NCI-H2196 treated with DMSO at 0.1 percent for 48 hours (cell line): ENCODE data around the gene ARHGEF7.

Experiments used
- DNase-seq: peaks from one replicate; lab custom pipeline; 2025; ENCODE audit not compliant: unreplicated experiment; lab: John Stamatoyannopoulos, UW

ARHGEF7 gene

DNA sequence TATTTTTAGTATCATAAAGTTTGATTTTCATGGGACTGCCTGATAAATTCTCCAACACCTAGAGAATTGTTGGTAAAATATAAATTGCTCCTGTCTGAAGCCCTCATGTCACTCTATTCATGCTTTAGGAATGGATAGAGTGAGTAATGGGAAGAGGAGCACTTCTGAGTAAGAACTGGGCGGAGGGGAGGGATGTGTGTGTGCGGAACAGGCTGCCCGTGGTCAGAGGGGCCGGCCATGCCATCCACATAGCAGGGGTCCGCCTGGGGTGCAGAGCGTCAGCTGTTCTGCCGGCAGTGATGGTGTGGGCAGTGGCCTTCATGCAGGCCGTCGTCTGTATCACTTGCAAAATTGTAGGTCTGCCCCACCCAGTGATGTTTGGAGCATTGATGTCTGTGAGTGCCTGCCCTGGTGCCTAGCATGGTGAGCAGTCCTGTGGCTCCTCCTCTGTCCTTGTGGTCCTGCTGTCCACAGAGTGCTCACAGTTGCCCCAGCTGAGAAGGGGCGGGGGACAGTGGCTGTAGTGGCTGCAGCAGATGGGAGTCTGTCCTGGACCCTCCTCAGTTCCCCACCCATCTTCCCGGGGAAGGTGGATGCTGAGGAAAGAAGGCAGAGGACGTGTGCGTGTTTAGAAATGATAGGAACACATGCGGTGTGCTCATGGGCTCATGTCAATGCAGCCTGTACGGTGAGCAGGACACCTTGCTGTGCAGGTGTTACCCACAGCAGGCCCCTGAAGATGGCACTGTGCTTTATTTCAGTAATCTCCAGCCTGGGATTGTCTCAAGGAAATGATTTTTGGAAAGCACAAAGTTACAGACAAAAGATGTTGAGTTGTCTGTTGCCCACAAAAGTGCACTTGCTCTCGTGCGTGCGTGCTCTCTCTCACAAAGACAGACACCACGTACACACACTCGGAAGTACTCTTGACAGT, 155.9 kb downstream of the ARHGEF7 start:
- no peak for DNase-seq

DNA sequence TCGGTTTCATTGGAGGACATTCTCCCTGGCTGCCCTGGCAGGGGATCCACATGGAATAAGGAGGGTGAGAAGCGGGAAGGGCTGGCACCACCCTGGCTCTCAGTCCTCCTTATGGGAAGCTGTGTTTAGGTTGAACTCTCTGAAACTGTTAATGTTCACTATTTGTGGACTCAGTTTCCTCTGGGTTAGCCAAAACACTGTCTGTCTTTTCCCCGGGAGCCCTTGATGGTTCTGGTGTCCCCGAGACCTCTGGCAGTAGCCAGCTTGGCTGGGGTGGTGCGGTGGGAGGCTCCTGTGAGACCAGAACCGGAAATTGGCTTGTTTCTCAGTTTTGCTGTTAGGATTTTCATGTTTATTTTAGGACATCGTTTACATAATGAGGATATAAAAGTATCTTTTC, 157.0 kb downstream of the ARHGEF7 start:
- no peak for DNase-seq

GRCh38 chr13:111275382-111275781, 160.3 kb downstream of the ARHGEF7 start:
- no peak for DNase-seq

- DNase-seq: no peak
Measured at GRCh38 chr13:111275995-111276618, 161.0 kb downstream of the ARHGEF7 start.

DNA sequence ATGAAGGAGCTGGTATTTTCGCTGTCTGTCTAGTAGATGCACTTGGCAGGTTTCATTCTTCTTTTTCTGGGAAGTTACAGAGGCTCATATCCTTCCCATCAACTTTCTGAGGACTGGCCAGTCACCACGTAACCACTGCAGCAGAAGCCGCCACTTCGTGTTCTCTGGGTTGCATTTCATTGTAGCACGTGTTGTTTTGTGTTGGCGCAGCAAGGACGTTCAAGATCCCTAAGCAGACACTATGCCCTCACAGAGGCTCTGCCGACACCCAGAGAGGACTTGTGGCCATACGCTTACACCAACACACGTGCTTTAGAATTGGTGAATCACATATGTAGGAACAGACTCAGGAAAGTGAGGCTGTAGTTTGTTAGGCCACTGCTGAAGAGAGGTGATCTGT, 163.1 kb downstream of the ARHGEF7 start:
- DNase-seq: no peak

- DNase-seq: no peak
Measured at GRCh38 chr13:111278743-111279652, 163.9 kb downstream of the ARHGEF7 start.

DNA sequence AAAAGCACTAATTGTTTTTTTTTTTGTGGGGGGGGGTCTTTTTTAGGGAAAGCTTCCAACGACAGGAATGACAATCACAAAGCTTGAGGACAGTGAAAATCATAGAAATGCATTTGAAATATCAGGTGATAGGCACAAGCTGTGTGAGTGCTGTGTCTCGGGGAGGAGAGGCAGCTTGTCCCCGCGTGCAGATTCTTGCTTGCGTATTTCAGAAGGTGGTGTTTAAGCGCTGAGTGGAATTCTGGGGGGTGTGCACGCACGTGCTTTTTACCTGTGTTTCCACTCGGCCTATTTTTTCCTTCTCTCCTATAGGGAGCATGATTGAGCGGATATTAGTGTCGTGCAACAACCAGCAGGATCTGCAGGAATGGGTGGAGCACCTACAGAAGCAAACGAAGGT, 165.1 kb downstream of the ARHGEF7 start:
- DNase-seq: no peak

DNA sequence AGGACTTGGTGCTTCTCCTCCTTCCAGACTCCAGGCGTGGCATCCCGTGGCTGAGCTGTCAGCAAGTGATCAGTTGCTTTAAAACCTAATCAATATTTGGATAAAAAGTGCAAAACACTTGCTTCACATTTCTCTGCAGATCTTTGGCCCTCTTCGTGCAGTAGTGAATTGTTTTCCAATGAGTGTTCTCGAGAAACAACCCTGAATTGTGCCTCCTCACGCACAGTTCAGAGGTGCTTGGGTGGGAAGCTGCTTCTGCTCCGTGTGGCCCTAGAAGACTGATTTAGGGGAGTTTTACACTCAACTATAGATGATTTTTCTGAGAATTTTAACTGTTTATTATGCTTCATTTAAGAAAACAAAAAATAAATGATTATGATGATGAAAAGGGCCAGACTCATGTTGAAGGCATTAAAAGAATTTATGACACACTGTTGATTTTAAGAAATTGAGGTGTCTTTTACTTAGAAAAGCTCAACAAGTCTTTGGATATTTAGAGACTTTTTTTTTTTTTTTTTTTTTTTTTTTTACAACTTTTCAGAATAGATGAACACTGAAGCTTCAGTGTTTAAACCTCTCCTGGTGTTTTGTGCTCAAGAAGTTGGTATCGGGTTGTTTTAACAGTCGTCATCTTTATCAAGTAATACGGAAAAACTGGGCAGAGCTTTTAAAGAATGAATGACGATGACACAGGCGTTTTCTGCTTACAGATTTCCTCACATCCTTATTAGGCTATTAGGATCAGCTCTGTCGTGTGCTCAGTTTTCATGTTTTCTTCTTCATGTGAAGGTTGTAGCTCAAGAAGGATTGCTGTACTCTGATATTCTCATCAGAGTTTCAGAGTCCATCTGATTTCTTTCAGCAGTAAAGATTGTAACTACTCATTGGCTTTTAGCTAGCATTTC, 165.8 kb downstream of the ARHGEF7 start:
- DNase-seq: no peak

- no peak for DNase-seq
Measured at GRCh38 chr13:111281751-111282311, 166.7 kb downstream of the ARHGEF7 start.

GRCh38 chr13:111282425-111282824, 167.3 kb downstream of the ARHGEF7 start:
- DNase-seq: no peak

DNA sequence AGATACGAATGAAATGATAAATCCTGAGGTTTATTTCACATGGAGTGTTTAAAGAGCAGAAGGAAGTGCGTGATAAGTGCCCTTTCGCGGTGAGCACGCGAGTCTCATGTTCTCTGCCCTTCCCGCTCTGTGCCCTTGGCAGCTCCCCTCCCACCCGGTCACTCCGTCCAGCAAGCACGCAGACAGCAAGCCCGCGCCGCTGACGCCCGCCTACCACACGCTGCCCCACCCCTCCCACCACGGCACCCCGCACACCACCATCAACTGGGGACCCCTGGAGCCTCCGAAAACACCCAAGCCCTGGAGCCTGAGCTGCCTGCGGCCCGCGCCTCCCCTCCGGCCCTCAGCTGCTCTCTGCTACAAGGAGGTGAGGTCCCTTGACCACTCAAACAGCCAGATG, 167.9 kb downstream of the ARHGEF7 start:
- no peak for DNase-seq

GRCh38 chr13:111283457-111283856, 168.3 kb downstream of the ARHGEF7 start:
- DNase-seq: no peak

DNA sequence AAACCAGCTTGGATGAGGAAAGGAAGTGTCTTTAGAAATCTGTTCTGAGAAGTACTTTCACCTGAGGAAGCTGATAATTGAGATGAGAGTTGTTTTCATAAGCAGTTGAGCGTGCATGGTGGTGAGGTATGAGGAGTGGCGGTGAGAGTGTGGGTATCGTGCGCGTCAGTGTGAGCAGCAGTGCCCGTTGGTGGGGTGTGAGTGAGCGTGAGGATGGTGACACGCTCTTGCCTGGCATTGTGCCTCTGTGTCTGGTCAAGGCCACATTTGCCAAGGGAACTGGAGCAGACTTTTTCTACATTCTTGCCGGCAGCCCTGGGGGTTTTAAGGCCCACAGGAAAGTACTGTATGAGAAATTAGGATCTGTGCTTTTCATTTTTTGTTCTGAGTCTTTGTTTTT, 168.9 kb downstream of the ARHGEF7 start:
- DNase-seq: no peak

GRCh38 chr13:111284565-111284964, 169.5 kb downstream of the ARHGEF7 start:
- no peak for DNase-seq

DNA sequence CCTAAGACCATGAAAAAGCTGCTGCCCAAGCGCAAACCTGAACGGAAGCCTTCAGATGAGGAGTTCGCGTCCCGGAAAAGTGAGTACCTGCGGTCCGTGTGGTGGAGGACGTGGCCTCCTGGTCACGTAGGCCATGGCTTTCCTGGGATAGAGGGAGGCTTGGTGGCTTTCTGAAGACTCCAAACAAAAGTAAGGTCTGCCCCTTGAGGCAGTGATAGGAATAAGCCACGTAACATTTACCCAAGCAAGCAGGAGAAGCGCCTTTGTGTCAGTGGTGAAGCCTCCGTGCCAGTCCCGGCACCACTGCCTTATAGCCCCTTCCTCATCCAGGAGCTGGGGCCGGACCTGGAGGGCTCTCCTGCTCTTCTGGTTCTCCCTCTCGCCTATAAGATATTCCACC, 171.1 kb downstream of the ARHGEF7 start:
- DNase-seq: no peak

- no peak for DNase-seq
Measured at GRCh38 chr13:111286749-111287148, 171.6 kb downstream of the ARHGEF7 start.

DNA sequence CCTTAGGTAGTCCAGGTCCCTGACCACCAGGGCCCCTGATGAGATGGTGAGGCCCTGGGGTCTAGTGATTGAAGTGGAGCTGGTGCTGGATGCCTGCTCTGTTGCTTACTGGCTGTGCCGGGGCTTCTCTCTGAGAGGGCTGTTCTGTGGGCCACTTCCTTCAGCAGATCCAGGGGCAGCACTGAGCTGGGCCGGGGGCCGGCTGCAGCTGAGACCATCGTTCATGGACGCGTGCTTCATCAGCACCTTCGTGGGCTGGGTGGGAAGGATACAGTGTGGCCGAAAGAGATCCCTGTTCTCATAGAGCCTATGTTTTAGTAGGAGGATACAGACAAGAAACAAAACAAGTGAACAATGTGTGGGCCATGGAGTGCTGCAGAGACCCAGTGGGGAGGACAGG, 172.1 kb downstream of the ARHGEF7 start:
- DNase-seq: no peak

DNA sequence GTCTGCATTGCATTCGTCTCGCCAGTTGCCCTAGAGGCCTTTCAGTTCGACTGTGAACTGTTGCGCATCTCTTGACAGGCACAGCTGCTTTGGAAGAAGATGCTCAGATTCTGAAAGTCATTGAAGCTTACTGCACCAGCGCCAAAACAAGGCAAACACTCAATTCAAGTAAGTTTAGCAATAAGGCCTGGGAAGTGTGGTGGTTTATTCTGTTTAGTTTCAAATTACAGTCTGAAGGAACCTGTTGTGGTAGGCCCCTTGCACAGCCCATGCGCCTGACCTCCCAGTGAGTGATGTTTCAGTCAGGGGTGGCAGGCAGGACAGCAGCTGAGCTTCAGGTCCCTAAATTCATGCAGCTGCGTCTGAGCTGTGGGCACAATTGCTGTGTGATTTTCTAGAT, 173.2 kb downstream of the ARHGEF7 start:
- no peak for DNase-seq

DNA sequence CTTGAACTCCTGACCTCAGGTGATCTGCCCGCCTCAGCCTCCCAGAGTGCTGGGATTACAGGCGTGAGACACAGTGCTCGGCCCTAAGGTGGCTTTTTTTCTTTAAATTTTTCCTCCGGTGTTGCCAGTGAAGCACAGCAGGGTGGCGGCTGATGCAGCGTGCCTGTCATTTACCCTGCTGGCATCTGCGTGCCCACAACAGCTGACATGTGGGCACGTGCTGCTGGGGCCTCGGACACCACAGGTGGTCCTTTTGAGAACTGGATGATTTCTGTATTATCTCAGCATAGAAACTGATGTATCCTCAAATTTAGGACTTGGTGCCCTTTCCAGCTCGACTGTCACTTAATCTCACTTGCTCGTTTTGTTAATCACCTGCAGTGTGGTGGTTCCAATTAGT, 174.1 kb downstream of the ARHGEF7 start:
- no peak for DNase-seq

DNA sequence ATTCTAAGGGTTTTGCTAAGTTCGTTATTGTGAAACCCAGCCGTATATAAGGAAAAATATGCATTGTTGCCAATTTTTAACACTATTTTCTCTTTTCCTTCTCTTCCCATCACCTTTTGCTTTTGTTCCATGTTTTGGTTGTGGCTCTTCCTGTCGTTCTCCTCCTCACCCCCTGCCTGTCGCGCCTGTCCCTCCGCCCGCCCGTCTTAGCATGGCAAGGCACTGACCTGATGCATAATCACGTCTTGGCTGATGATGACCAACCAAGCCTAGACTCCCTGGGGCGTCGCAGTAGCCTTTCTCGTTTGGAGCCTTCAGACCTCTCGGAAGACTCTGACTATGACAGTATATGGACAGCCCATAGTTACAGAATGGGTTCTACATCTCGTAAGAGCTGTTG, 176.8 kb downstream of the ARHGEF7 start:
- DNase-seq: no peak
